ENCODE data around the gene PDGFRA.

GRCh38 chr4:54277691-54278090, 48.6 kb downstream of the PDGFRA start:
- TF ChIP-seq POLR2AphosphoS5 (IDR thresholded peaks at IDR 0.05), result peak; percentile 55
- TF ChIP-seq, protein P1, sequence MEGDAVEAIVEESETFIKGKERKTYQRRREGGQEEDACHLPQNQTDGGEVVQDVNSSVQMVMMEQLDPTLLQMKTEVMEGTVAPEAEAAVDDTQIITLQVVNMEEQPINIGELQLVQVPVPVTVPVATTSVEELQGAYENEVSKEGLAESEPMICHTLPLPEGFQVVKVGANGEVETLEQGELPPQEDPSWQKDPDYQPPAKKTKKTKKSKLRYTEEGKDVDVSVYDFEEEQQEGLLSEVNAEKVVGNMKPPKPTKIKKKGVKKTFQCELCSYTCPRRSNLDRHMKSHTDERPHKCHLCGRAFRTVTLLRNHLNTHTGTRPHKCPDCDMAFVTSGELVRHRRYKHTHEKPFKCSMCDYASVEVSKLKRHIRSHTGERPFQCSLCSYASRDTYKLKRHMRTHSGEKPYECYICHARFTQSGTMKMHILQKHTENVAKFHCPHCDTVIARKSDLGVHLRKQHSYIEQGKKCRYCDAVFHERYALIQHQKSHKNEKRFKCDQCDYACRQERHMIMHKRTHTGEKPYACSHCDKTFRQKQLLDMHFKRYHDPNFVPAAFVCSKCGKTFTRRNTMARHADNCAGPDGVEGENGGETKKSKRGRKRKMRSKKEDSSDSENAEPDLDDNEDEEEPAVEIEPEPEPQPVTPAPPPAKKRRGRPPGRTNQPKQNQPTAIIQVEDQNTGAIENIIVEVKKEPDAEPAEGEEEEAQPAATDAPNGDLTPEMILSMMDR (IDR thresholded peaks at IDR 0.05), result no peak
